GM12874 (cell line): ENCODE results near the gene LMX1B.

Experiments
- CTCF ChIP-seq: IDR thresholded peaks from 2 replicates; pipeline ENCODE4 v1.5.1; 2011; ENCODE audit warnings: low read depth, mild to moderate bottlenecking, control low read depth, low read length, moderate library complexity; ENCODE audit not compliant: insufficient read depth

Gene LMX1B

GRCh38 chr9:126613651-126614050 lies at the start of gene LMX1B:
Gene LMX1B (plus strand): TSS chr9:126613928. CDS start chr9:126614450, 522 bp downstream.
- no peak for TF ChIP-seq CTCF

DNA sequence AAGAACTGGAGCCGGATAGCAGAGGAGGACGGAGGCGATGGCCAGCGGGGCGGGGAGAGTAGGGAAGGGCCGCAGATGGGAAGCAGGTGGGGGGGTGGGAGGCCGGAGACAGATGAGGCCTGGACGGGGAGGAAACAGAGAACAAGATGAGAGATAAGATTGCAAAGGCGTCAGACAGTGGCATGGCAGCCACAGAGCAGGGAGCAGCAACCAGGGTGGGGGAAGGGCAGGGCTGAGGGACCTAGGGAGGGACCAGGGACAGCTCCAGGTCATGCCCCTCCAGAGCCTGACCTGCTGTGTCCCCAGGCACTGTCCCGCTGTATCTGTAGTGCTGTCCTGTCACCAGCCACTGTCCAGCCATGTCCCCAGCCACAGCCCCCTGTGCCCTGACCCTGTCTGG lies 49.6 kb upstream of the LMX1B start:
- no peak for TF ChIP-seq CTCF

DNA sequence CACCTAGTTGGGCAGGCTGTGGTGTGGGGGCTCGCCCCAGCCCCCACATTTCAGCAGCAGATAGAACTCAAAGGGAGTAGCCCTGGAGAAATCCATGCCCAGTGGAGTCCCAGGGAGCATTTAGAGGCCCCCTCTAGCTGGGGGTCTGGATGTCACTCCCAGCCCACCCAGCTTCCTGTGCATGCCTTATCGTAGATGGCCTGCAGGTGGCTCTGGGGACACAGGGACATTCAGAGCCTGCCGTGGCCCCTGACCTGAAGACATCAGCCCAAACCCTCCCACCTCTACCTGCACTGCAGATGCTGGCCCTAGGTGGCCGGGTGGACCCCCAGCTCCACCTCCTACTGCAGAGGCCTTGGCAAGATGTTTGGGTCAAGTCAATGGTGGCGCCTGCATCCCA lies 49.0 kb upstream of the LMX1B start:
- no peak for TF ChIP-seq CTCF

- no peak for TF ChIP-seq CTCF
These were observed 48.2 kb upstream of the LMX1B start for GRCh38 chr9:126565336-126566128.

DNA sequence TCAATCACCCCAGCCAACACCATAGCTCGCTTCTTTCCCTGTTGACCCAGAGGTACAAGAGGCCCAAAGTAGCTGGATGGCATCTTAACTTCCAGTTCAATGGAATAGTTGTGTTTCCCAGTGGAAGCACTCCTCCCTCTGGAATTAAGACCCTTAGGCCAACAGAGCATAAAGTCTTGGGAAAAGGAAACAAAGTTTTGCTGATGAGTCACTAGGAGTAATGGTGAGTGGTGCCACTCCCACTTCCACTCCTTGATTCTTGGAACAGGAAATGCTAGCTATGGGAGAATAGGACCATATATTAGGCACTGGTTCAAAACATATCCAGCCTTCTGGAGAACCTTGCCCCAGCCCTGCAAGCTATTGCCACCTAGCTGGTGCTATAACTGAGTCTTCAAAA lies 44.7 kb upstream of the LMX1B start:
- no peak for TF ChIP-seq CTCF

GRCh38 chr9:126578029-126578428 lies 35.7 kb upstream of the LMX1B start:
- no peak for TF ChIP-seq CTCF

GRCh38 chr9:126581893-126582292 lies 31.8 kb upstream of the LMX1B start:
- TF ChIP-seq CTCF: no peak
